B cell (primary cell): ENCODE data around the gene OR8D1. TPM values are rescaled to one million over a fixed set of nuclear protein-coding genes. Genes with fewer than 3 reads are reported as not detected.
"Not testable (repeated sequence)": the region's sequence is repeated elsewhere in the genome, so short reads cannot be mapped to it uniquely, and the experiment has no call there.

ENCODE experiments used
- ATAC-seq: fragments of 200-7000 bp; cut with Tn5 transposase; one replicate; pipeline ENCODE4 v1.10.0; 2021; ENCODE audit warnings: low read depth, mild to moderate bottlenecking, moderate number of reproducible peaks, moderate library complexity
- CTCF ChIA-PET: fragments of 350-600 bp; sonication (Branson Sonifier 250); formaldehyde crosslinking; loops from one replicate; lab custom pipeline; 2021; ENCODE audit warnings: antibody characterized with exemption, inconsistent platforms; lab: Charles Lee
- POLR2A ChIA-PET: fragments of 350-600 bp; sonication (Branson Sonifier 250); formaldehyde crosslinking; loops from one replicate; lab custom pipeline; 2021; ENCODE audit warnings: antibody characterized with exemption; lab: Charles Lee
- DNase-seq: peaks from one replicate; pipeline ENCODE4 v3.0.0; 2013
- H2AFZ ChIP-seq: 2 replicates; pipeline ENCODE4 v1.6.1; 2012; ENCODE audit warnings: mild to moderate bottlenecking, low read depth, low read length; ENCODE audit not compliant: insufficient read depth, poor library complexity, severe bottlenecking
- H3K27ac ChIP-seq, 2 donors: 1 replicate in 1 of 2; 2 replicates in 1 of 2; pipeline ENCODE4 v1.5.1; 2012 to 2013; ENCODE audit warnings: low read length in 2 of 2, mild to moderate bottlenecking in 2 of 2, moderate library complexity in 1 of 2
- H3K27me3 ChIP-seq, 4 experiments: fragments of 200-600 bp in 1 of 4; sonication (generic) in 1 of 4; replicated peaks in 1 of 4; 1 replicate in 2 of 4; 2 replicates in 2 of 4; pipeline versions ENCODE4 v1.6.1 to v1.7.0; 2013 to 2016; ENCODE audit warnings: low read length in 3 of 4, mild to moderate bottlenecking in 2 of 4, mixed read lengths in 1 of 4, moderate library complexity in 1 of 4; ENCODE audit not compliant: insufficient read depth in 4 of 4, control insufficient read depth in 3 of 4; ENCODE audit errors: control extremely low read depth in 1 of 4
- H3K36me3 ChIP-seq, 2 experiments: replicated peaks in 1 of 2; 1 replicate in 1 of 2; 2 replicates in 1 of 2; pipeline versions ENCODE4 v1.6.1 to v1.7.1; 2013; ENCODE audit warnings: low read length in 1 of 2; ENCODE audit not compliant: insufficient read depth in 2 of 2, control insufficient read depth in 1 of 2; ENCODE audit errors: control extremely low read depth in 1 of 2, extremely low read depth in 1 of 2
- H3K4me1 ChIP-seq, 2 donors: fragments of 200-600 bp in 1 of 2; sonication (generic) in 1 of 2; 1 replicate in 1 of 2; 2 replicates in 1 of 2; pipeline versions ENCODE4 v1.5.1 to v1.6.1; 2013 to 2017; ENCODE audit warnings: low read length in 2 of 2; ENCODE audit not compliant: control insufficient read depth in 2 of 2, insufficient read depth in 2 of 2
- H3K4me2 ChIP-seq: replicated peaks from 2 replicates; pipeline ENCODE3; 2012; ENCODE audit warnings: mild to moderate bottlenecking, low read depth, low read length; ENCODE audit not compliant: poor library complexity, severe bottlenecking
- H3K4me3 ChIP-seq, 5 experiments: fragments of 200-600 bp in 1 of 5; sonication (generic) in 1 of 5; 1 replicate in 3 of 5; 2 replicates in 2 of 5; pipeline versions ENCODE4 v1.5.1 to v1.7.0; 2011 to 2016; ENCODE audit warnings: low read length in 4 of 5, mild to moderate bottlenecking in 4 of 5, low read depth in 2 of 5, control low read depth in 1 of 5, moderate library complexity in 1 of 5; ENCODE audit not compliant: insufficient read depth in 1 of 5; ENCODE audit errors: control extremely low read depth in 1 of 5, extremely low read depth in 1 of 5
- H3K79me2 ChIP-seq: fragments of 200-600 bp; sonication (generic); one replicate; pipeline ENCODE4 v1.6.0; 2016; ENCODE audit warnings: low read length; ENCODE audit not compliant: control insufficient read depth, insufficient read depth
- H3K9ac ChIP-seq: fragments of 200-600 bp; sonication (generic); 2 replicates; pipeline ENCODE4 v1.6.1; 2017; ENCODE audit warnings: mild to moderate bottlenecking, low read length, moderate library complexity
- H3K9me3 ChIP-seq, 3 donors: one replicate each; pipeline versions ENCODE4 v1.6.1 to v1.7.1; 2013; ENCODE audit warnings: low read length in 2 of 3; ENCODE audit not compliant: control insufficient read depth in 2 of 3, insufficient read depth in 1 of 3; ENCODE audit errors: control extremely low read depth in 1 of 3
- H4K20me1 ChIP-seq: 2 replicates; pipeline ENCODE4 v1.6.0; 2012; ENCODE audit warnings: mild to moderate bottlenecking, low read length; ENCODE audit not compliant: insufficient read depth, control insufficient read depth, poor library complexity, severe bottlenecking
- H3K27ac Mint-ChIP-seq: one replicate; pipeline ENCODE4 v1.8.0; 2021; ENCODE audit warnings: mixed read lengths
- H3K27me3 Mint-ChIP-seq: one replicate; pipeline ENCODE4 v1.8.0; 2021; ENCODE audit warnings: mixed read lengths
- H3K4me1 Mint-ChIP-seq: one replicate; pipeline ENCODE4 v1.8.0; 2021; ENCODE audit warnings: mixed read lengths
- H3K4me3 Mint-ChIP-seq: one replicate; pipeline ENCODE4 v1.8.0; 2021; ENCODE audit warnings: mixed read lengths
- H3K9me3 Mint-ChIP-seq: one replicate; pipeline ENCODE4 v1.8.0; 2022; ENCODE audit warnings: mixed read lengths; ENCODE audit not compliant: insufficient read depth
- EZH2 ChIP-seq: IDR thresholded peaks from 2 replicates; pipeline ENCODE4 v1.6.1; 2012; ENCODE audit warnings: borderline replicate concordance, low read depth, mild to moderate bottlenecking, moderate library complexity, low read length; ENCODE audit not compliant: insufficient read depth, poor library complexity, severe bottlenecking
- WGBS: methylation state at CpG from one replicate; pipeline ENCODE4 v1.1.5; 2013; ENCODE audit warnings: missing lambda C conversion rate; ENCODE audit not compliant: insufficient coverage; 5-methylcytosine and 5-hydroxymethylcytosine counted together
- intact Hi-C: fragments of 100-400 bp; cut with micrococcal nuclease; formaldehyde crosslinking; loops from one replicate; pipeline ENCODE4 v1.10.0; 2022
- polyA plus RNA-seq: library from polyadenylated mRNA; depleted of rRNA; stranded (reverse); fragments of >200 nt; gene quantifications from 2 replicates; pipeline ENCODE4 v1.2.3, GENCODE V29; 2012
- total RNA-seq, 2 donors: library from RNA; stranded (reverse); fragments of 120-200 nt in 1 of 2; gene quantifications; 1 replicate in 1 of 2; 2 replicates in 1 of 2; pipeline versions ENCODE4 v1.2.3 to v1.2.4, GENCODE V29; 2013 to 2022
- TF ChIP-seq, protein P1 (sequence below): fragments of 200-600 bp; IDR thresholded peaks from one replicate; pipeline ENCODE4 v1.8.0; 2022; ENCODE audit warnings: antibody characterized with exemption, mild to moderate bottlenecking

The OR8D1 gene
- total and polyA plus RNA-seq, 2 donors (not counting 1 experiment from before 2014, with no cell fraction given), result 0.12 TPM; not detected in 1

DNA sequence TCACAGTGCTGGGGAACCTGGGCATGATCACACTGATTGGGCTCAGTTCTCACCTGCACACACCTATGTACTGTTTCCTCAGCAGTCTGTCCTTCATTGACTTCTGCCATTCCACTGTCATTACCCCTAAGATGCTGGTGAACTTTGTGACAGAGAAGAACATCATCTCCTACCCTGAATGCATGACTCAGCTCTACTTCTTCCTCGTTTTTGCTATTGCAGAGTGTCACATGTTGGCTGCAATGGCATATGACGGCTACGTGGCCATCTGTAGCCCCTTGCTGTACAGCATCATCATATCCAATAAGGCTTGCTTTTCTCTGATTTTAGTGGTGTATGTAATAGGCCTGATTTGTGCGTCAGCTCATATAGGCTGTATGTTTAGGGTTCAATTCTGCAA lies 48.7 kb downstream of the OR8D1 start:
- H3K4me1 Mint-ChIP-seq, H3K27ac Mint-ChIP-seq, H4K20me1 ChIP-seq, CTCF ChIA-PET, intact Hi-C loops, H3K27me3 Mint-ChIP-seq, H3K9me3 Mint-ChIP-seq, H3K9ac ChIP-seq, H3K79me2 ChIP-seq, H3K27ac ChIP-seq, H3K27me3 ChIP-seq, H3K4me1 ChIP-seq, POLR2A ChIA-PET, H3K9me3 ChIP-seq, ATAC-seq, H3K4me2 ChIP-seq, H3K36me3 ChIP-seq, H3K4me3 ChIP-seq, DNase-seq, H3K4me3 Mint-ChIP-seq, H2AFZ ChIP-seq: not testable (repeated sequence)
- no CpG with 5 or more reads among the region's 4 CpGs for WGBS

DNA sequence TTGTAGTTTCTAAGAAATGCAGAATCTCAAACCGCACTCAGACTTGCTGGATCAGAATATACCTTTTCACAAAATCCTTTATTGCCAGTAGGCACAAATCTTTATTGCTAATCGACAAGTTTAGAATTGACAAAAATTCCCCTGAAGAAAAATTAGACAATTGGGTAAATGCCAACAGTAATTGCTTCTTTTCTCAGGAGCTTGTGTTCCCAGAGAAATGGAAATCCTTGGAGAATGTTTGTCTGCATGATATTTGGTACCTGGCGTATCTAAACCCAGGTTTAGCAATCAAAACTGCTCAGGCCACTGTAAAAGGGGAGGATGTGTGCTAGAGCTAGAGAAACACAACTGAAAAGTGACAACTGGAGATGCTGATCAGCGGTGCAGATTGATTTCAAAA lies 57.7 kb downstream of the OR8D1 start, which contains the start of gene OR8G5:
Gene OR8G5 (plus strand): TSS at position 301 of the 400 bp plus-strand sequence. CDS start 8,556 bp downstream, outside the sequence.
- ChIA-PET POLR2A (no interaction called here), CTCF (interaction anchor here (0.6 kb wide), 1 partner anchor 35 kb away, joined by 4 read pairs; no protein-coding TSS in a partner anchor)
- ATAC-seq, result no peak
- Histone ChIP-seq H3K9me3 (peaks cover 0 to 1% (median 0%) of the 10 kb centered on the region in 3 donors), H2AFZ (no peak within 1 kb of the TSS), H3K27me3 (peaks cover 0 to 4% (median 2%) of the 10 kb centered on the region in 4 experiments), H3K27ac (no peak within 1 kb of the TSS), H3K4me3 (no peak within 1 kb of the TSS), H4K20me1 (no peaks in the 10 kb centered on the region), H3K79me2 (no peaks in the 10 kb centered on the region), H3K36me3 (no peaks in the 10 kb centered on the region), H3K4me1 (no peaks in the 10 kb centered on the region), H3K4me2 (no peak within 1 kb of the TSS), H3K9ac (no peak within 1 kb of the TSS)
- H3K4me3 Mint-ChIP-seq, result no peak within 1 kb of the TSS
- TF ChIP-seq, protein P1, sequence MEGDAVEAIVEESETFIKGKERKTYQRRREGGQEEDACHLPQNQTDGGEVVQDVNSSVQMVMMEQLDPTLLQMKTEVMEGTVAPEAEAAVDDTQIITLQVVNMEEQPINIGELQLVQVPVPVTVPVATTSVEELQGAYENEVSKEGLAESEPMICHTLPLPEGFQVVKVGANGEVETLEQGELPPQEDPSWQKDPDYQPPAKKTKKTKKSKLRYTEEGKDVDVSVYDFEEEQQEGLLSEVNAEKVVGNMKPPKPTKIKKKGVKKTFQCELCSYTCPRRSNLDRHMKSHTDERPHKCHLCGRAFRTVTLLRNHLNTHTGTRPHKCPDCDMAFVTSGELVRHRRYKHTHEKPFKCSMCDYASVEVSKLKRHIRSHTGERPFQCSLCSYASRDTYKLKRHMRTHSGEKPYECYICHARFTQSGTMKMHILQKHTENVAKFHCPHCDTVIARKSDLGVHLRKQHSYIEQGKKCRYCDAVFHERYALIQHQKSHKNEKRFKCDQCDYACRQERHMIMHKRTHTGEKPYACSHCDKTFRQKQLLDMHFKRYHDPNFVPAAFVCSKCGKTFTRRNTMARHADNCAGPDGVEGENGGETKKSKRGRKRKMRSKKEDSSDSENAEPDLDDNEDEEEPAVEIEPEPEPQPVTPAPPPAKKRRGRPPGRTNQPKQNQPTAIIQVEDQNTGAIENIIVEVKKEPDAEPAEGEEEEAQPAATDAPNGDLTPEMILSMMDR, result no peak
- no peak for TF ChIP-seq EZH2
- 40% methylated on average over 1 of the region's 4 CpGs for WGBS
- intact Hi-C loops, result no loop called here
- no peak within 1 kb of the TSS for H3K27ac Mint-ChIP-seq
- no peaks in the 10 kb centered on the region for H3K9me3 Mint-ChIP-seq
- peaks cover 3% of the 10 kb centered on the region for H3K27me3 Mint-ChIP-seq
- no peaks in the 10 kb centered on the region for H3K4me1 Mint-ChIP-seq
- DNase-seq, result no peak

Other genes starting within 250 kb of the OR8D1 start
- 4.9 and 6.2 TPM in 2 replicates for gene VWA5A, start 198.5 kb downstream of the OR8D1 start, total RNA-seq
- 5.0 and 6.3 TPM in 2 replicates for gene VWA5A, start 198.5 kb downstream of the OR8D1 start, polyA plus RNA-seq
- gene OR10D3, start 130.6 kb downstream of the OR8D1 start, total RNA-seq, result not detected in 2 replicates
- not detected in 2 replicates for gene OR10D3, start 130.6 kb downstream of the OR8D1 start, polyA plus RNA-seq
- gene OR8G1, start 72.9 kb downstream of the OR8D1 start, total RNA-seq, result not detected in 2 replicates
- not detected in 2 replicates for gene OR8G1, start 72.9 kb downstream of the OR8D1 start, polyA plus RNA-seq
- gene OR8G5, start 57.6 kb downstream of the OR8D1 start, total RNA-seq, result not detected in 2 replicates
- not detected in 2 replicates for gene OR8G5, start 57.6 kb downstream of the OR8D1 start, polyA plus RNA-seq
- gene OR8D2, start 6.2 kb upstream of the OR8D1 start, total RNA-seq, result not detected in 2 replicates
- not detected in 2 replicates for gene OR8D2, start 6.2 kb upstream of the OR8D1 start, polyA plus RNA-seq
- not detected in 2 replicates for gene OR8B2, start 70.5 kb upstream of the OR8D1 start, total RNA-seq
- not detected in 2 replicates for gene OR8B2, start 70.5 kb upstream of the OR8D1 start, polyA plus RNA-seq
- gene OR8B3, start 85.1 kb upstream of the OR8D1 start, total RNA-seq, result not detected in 2 replicates
- not detected in 2 replicates for gene OR8B3, start 85.1 kb upstream of the OR8D1 start, polyA plus RNA-seq
- not detected in 2 replicates for gene OR8B4, start 110.9 kb upstream of the OR8D1 start, total RNA-seq
- gene OR8B4, start 110.9 kb upstream of the OR8D1 start, polyA plus RNA-seq, result not detected in 2 replicates
- gene OR8B8, start 131.7 kb upstream of the OR8D1 start, total RNA-seq, result not detected in 2 replicates
- not detected in 2 replicates for gene OR8B8, start 131.7 kb upstream of the OR8D1 start, polyA plus RNA-seq
- not detected in 2 replicates for gene OR8B12, start 229.7 kb upstream of the OR8D1 start, total RNA-seq
- gene OR8B12, start 229.7 kb upstream of the OR8D1 start, polyA plus RNA-seq, result not detected in 2 replicates